Measurements from ENCODE around the gene ST7. TPM values are rescaled to one million over a fixed set of nuclear protein-coding genes. Genes with fewer than 3 reads are reported as not detected.

Gene ST7
- total RNA-seq, 2 experiments from 2014 or later = 4.9 to 5.4 TPM

- TF ChIP-seq CTCF (IDR thresholded peaks at IDR 0.05) = no peak
- Histone ChIP-seq H3K36me3 (ENCODE audit: insufficient read depth, low read length) (no peaks in the 10 kb centered on the region), H3K27ac (ENCODE audit: low read depth in 1 of 2, low read length in 2 of 2) (no peak overlapping the region), H3K27me3 (ENCODE audit: control insufficient read depth in 1 of 2, insufficient read depth in 2 of 2, low read length in 2 of 2) (no peaks in the 10 kb centered on the region), H3K4me1 (ENCODE audit: insufficient read depth, low read length) (no peaks in the 10 kb centered on the region), H3K4me3 (ENCODE audit: low read length) (no peak overlapping the region), H3K9me3 (ENCODE audit: control insufficient read depth in 1 of 2, insufficient read depth in 1 of 2, low read length in 2 of 2) (peaks cover 0 to 6% of the 10 kb centered on the region in 2 experiments)
- H3K9me3 Mint-ChIP-seq = peaks cover 2% of the 10 kb centered on the region
- peaks cover 9% of the 10 kb centered on the region for H3K4me1 Mint-ChIP-seq (ENCODE audit: low read depth)
- no peaks in the 10 kb centered on the region for H3K36me3 Mint-ChIP-seq (ENCODE audit: low read depth)
- ChIA-PET CTCF (no interaction called here), POLR2A (no interaction called here)
- H3K27me3 Mint-ChIP-seq = no peaks in the 10 kb centered on the region
- intact Hi-C loops (cut with DNase I, micrococcal nuclease) = no loop called here
- DNase-seq (no peak), ATAC-seq (ENCODE audit: poor library complexity) (no peak)
- H3K4me3 Mint-ChIP-seq = no peak overlapping the region
- no peak overlapping the region for H3K27ac Mint-ChIP-seq
Measured at GRCh38 chr7:117075934-117076333, 122.6 kb downstream of the ST7 start.

GRCh38 chr7:117076426-117076943 is 123.2 kb downstream of the ST7 start:
- Histone ChIP-seq H3K4me1 (ENCODE audit: insufficient read depth, low read length) (no peaks in the 10 kb centered on the region), H3K4me3 (ENCODE audit: low read length) (no peak overlapping the region), H3K36me3 (ENCODE audit: insufficient read depth, low read length) (no peaks in the 10 kb centered on the region), H3K27ac (ENCODE audit: low read depth in 1 of 2, low read length in 2 of 2) (no peak overlapping the region), H3K27me3 (ENCODE audit: control insufficient read depth in 1 of 2, insufficient read depth in 2 of 2, low read length in 2 of 2) (no peaks in the 10 kb centered on the region), H3K9me3 (ENCODE audit: control insufficient read depth in 1 of 2, insufficient read depth in 1 of 2, low read length in 2 of 2) (peaks cover 0 to 6% of the 10 kb centered on the region in 2 experiments)
- Mint-ChIP-seq H3K27ac (no peak overlapping the region), H3K4me1 (ENCODE audit: low read depth) (peaks cover 9% of the 10 kb centered on the region), H3K27me3 (no peaks in the 10 kb centered on the region), H3K36me3 (ENCODE audit: low read depth) (no peaks in the 10 kb centered on the region), H3K4me3 (no peak overlapping the region), H3K9me3 (peaks cover 2% of the 10 kb centered on the region)
- ChIA-PET CTCF (no interaction called here), POLR2A (no interaction called here)
- ATAC-seq (ENCODE audit: poor library complexity) (no peak), DNase-seq (no peak)
- TF ChIP-seq CTCF (IDR thresholded peaks at IDR 0.05) = no peak
- intact Hi-C loops (cut with DNase I, micrococcal nuclease) = no loop called here

- Histone ChIP-seq H3K27me3 (ENCODE audit: control insufficient read depth in 1 of 2, insufficient read depth in 2 of 2, low read length in 2 of 2) (no peaks in the 10 kb centered on the region), H3K27ac (ENCODE audit: low read depth in 1 of 2, low read length in 2 of 2) (no peak overlapping the region), H3K36me3 (ENCODE audit: insufficient read depth, low read length) (no peaks in the 10 kb centered on the region), H3K4me3 (ENCODE audit: low read length) (no peak overlapping the region), H3K4me1 (ENCODE audit: insufficient read depth, low read length) (no peaks in the 10 kb centered on the region), H3K9me3 (ENCODE audit: control insufficient read depth in 1 of 2, insufficient read depth in 1 of 2, low read length in 2 of 2) (peaks cover 0 to 6% of the 10 kb centered on the region in 2 experiments)
- no peak overlapping the region for H3K27ac Mint-ChIP-seq
- no peak for DNase-seq
- peaks cover 3% of the 10 kb centered on the region for H3K4me1 Mint-ChIP-seq (ENCODE audit: low read depth)
- no peaks in the 10 kb centered on the region for H3K36me3 Mint-ChIP-seq (ENCODE audit: low read depth)
- H3K4me3 Mint-ChIP-seq = no peak overlapping the region
- no peaks in the 10 kb centered on the region for H3K27me3 Mint-ChIP-seq
- peaks cover 2% of the 10 kb centered on the region for H3K9me3 Mint-ChIP-seq
- ChIA-PET POLR2A (no interaction called here), CTCF (no interaction called here)
- intact Hi-C loops (cut with DNase I, micrococcal nuclease) = no loop called here
- TF ChIP-seq CTCF (IDR thresholded peaks at IDR 0.05) = no peak
- no peak for ATAC-seq (ENCODE audit: poor library complexity)
Measured at GRCh38 chr7:117077658-117078057, 124.4 kb downstream of the ST7 start.
